Thyroid gland (tissue), 4 donors: Measurements from ENCODE around the gene TPCN2.

ENCODE experiments used
- CTCF ChIP-seq, 6 experiments: fragments of 200-600 bp in 3 of 6; fragments of 450-650 bp in 3 of 6; sonication (generic) in 3 of 6; IDR thresholded peaks; one replicate each; pipeline ENCODE4 v1.5.1; 2016 to 2019; ENCODE audit warnings: antibody characterized with exemption in 6 of 6, mild to moderate bottlenecking in 2 of 6, inconsistent platforms in 1 of 6, moderate library complexity in 1 of 6
- POLR2A ChIP-seq, 2 donors: fragments of 450-650 bp; IDR thresholded peaks; one replicate each; pipeline ENCODE4 v1.6.1; 2017; ENCODE audit warnings: antibody characterized with exemption in 2 of 2, mild to moderate bottlenecking in 2 of 2, moderate library complexity in 1 of 2

- TF ChIP-seq POLR2A (IDR thresholded peaks at IDR 0.05) (no peak), CTCF (IDR thresholded peaks at IDR 0.05) (no peak)
Observed at GRCh38 chr11:69154938-69155301, 106.2 kb downstream of the TPCN2 start.
